Stimulated activated CD4-positive, alpha-beta T cell treated with anti-CD3 and anti-CD28 coated beads, Interleukin-4, amount 100 ng/mL, for 4 hours (primary cell): ENCODE results near the gene ARL4C.
A peak's percentile ranks its signal among the peaks of the same experiment; 100 is the strongest.
"Not testable (repeated sequence)": the region's sequence is repeated elsewhere in the genome, so short reads cannot be mapped to it uniquely, and the experiment has no call there.

Experiments used
- DNase-seq, 2 experiments: peaks; one replicate each; pipeline ENCODE4 v3.0.0-alpha.2; 2020

ARL4C gene

GRCh38 chr2:234472155-234472554, 24.7 kb downstream of the ARL4C start:
- DNase-seq: no peak

- DNase-seq: no peak
These were observed 26.9 kb downstream of the ARL4C start for GRCh38 chr2:234469972-234470371.

GRCh38 chr2:234469251-234469845, 27.5 kb downstream of the ARL4C start:
- no peak for DNase-seq

- DNase-seq: no peak
These were observed 28.4 kb downstream of the ARL4C start for GRCh38 chr2:234468503-234468902.

- no peak for DNase-seq
These were observed 29.6 kb downstream of the ARL4C start for GRCh38 chr2:234467289-234467688.

GRCh38 chr2:234464291-234464645, 32.6 kb downstream of the ARL4C start:
- DNase-seq: no peak

- DNase-seq: peak; percentile 59 to 85
These were observed 33.1 kb downstream of the ARL4C start for GRCh38 chr2:234463626-234464290.

GRCh38 chr2:234462218-234462992, 34.5 kb downstream of the ARL4C start:
- no peak for DNase-seq

GRCh38 chr2:234459401-234460009, 37.4 kb downstream of the ARL4C start:
- peak in 1 of 2 experiments; percentile 21 for DNase-seq

- no peak for DNase-seq
These were observed 38.4 kb downstream of the ARL4C start for GRCh38 chr2:234458466-234458865.

- DNase-seq: no peak
These were observed 39.5 kb downstream of the ARL4C start for GRCh38 chr2:234457421-234457820.

GRCh38 chr2:234455246-234455645, 41.6 kb downstream of the ARL4C start:
- DNase-seq: not testable (repeated sequence)

GRCh38 chr2:234454433-234454832, 42.4 kb downstream of the ARL4C start:
- DNase-seq: no peak

GRCh38 chr2:234453216-234453615, 43.7 kb downstream of the ARL4C start:
- no peak for DNase-seq

GRCh38 chr2:234451852-234452625, 44.8 kb downstream of the ARL4C start:
- DNase-seq: no peak

- no peak for DNase-seq
These were observed 45.6 kb downstream of the ARL4C start for GRCh38 chr2:234451242-234451641.

GRCh38 chr2:234450431-234451124, 46.3 kb downstream of the ARL4C start:
- DNase-seq: no peak

- no peak for DNase-seq
These were observed 48.2 kb downstream of the ARL4C start for GRCh38 chr2:234448506-234449184.

- no peak for DNase-seq
These were observed 48.9 kb downstream of the ARL4C start for GRCh38 chr2:234447963-234448362.

GRCh38 chr2:234447189-234447588, 49.7 kb downstream of the ARL4C start:
- DNase-seq: no peak

GRCh38 chr2:234446404-234447076, 50.3 kb downstream of the ARL4C start:
- peak; percentile 42 to 69 for DNase-seq
